Germinal center (tissue), 1 donor: Measurements from ENCODE around the gene RPS28.
"Not testable (repeated sequence)": the region's sequence is repeated elsewhere in the genome, so short reads cannot be mapped to it uniquely, and the experiment has no call there.

Experiments used
- DNase-seq: peaks from one replicate; pipeline ENCODE4 v3.0.0; 2012; ENCODE audit warnings: mixed read lengths, low spot score

RPS28 gene

GRCh38 chr19:8321067-8321985 is at the start of gene RPS28, which contains the start of gene NDUFA7:
Gene RPS28 (plus strand): TSS chr19:8321496. CDS start chr19:8321531, 35 bp downstream.
Gene NDUFA7 (minus strand): TSS chr19:8321375. CDS start chr19:8321358, 17 bp downstream.
- DNase-seq = peak; percentile 95

- DNase-seq = not testable (repeated sequence)
These were observed 44.8 kb upstream of the RPS28 start for GRCh38 chr19:8276508-8276907.

GRCh38 chr19:8291337-8291736 is 30.0 kb upstream of the RPS28 start:
- DNase-seq = not testable (repeated sequence)

DNA sequence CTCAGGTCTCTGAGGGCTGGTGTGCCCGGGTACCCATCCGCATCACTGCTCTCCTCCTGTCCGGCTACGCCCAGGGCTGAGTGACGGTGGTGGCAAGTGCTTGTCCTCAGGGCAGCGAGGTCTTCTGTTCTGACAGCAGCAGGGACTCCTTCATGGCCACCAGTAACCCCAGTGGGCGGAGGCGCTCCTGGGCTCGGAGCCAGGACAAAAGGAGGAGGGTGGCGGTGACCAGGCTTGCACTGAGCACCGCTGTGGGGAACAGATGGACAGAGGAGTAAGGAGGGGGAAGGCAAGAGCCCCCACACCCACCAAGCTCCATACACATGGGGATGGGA is 19.0 kb upstream of the RPS28 start:
- DNase-seq = no peak

GRCh38 chr19:8302734-8303133 is 18.6 kb upstream of the RPS28 start:
- DNase-seq = no peak

DNA sequence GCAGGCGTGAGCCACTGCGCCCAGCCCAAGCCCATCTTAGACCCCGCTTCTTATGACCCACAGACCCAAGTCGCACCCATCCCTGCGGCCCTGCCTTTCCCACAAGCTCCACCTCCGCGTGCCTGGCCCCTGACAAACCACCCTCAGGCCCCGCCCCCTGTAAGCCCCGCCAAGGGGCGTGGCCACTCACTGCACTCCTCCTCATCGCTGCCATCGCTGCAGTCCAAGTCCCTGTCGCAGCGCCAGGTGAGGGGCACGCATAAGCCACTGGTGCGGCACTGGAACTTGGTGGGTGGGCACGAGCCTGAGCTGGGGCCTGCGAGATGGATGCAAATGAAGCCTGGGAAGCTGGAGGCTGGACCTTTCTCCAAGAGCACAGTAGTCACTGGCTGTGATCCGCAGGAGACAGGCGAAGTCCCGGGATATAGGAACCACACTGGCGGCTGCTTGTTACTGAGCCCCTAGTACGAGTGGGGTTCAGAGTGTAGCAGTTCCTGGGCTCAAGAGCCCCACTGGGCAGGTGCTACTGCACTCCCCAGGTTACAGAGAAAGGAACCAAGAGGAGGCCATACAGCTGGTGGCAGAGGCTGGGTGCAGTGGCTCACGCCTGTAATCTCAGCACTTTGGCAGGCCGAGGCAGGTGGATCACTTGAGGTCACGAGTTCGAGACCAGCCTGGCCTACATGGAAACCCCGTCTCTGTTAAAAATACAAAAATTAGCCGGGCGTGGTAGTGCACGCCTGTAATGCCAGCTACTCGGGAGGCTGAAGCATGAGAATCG is 16.3 kb upstream of the RPS28 start:
- no peak for DNase-seq

DNA sequence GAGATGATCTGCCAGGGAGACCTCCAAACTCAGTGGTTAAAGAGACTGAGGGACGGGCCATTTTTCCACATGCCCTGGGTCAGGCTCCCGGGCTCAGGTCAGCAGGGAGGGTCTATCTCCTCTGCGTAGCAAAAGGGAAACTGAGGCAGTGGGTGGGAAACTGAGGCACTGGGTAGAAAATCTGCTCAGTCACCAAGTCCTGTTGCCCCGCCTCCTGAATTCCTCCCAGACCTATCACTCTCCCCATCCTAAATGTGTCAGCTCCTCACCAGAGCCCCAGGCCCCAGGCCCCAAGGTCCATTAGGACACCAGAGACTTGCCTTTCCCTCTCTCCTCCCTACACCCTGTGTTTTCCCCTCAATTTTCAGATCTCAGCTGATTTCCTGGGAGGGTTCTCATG is 15.5 kb upstream of the RPS28 start:
- DNase-seq = no peak

- DNase-seq = no peak
These were observed 14.9 kb upstream of the RPS28 start for GRCh38 chr19:8306235-8307054.

DNA sequence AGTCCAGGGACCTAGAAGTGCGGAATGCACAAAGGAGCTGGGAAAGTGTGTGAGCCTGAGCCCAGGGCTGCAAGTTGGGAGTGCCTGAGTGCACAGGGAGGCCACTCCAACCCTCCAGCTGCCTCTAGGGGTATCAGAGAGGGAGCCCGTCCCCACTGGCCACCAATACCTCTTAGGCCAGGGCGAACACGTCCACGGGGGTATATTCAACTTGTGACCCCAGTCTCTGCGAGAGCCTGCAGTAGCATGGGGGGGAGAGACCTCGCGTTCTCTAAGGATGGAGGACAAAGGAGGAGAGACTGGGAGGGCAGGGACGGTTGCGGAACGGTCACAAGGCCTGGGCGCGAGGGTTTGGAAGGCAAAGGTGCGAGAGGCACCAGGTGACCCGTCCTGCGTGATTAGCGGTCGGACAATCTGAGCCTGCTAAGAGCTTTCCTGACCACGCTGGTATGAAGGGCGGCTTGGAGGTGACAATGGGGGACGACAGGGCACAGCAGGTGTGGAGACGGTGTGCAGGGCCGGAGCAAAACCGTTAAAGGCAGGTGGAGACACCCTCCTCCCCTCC is 13.8 kb upstream of the RPS28 start:
- DNase-seq = no peak

- DNase-seq = peak; percentile 93
These were observed 13.1 kb upstream of the RPS28 start, which contains the start of gene CD320 for GRCh38 chr19:8307965-8308866. Gene CD320 (minus strand): TSS chr19:8308358. CDS start chr19:8308290, 68 bp downstream.

GRCh38 chr19:8308891-8309291 is 12.4 kb upstream of the RPS28 start:
- DNase-seq = no peak

- no peak for DNase-seq
These were observed 10.8 kb upstream of the RPS28 start for GRCh38 chr19:8310342-8311055.

GRCh38 chr19:8311461-8312260 is 9.6 kb upstream of the RPS28 start:
- DNase-seq = no peak

DNA sequence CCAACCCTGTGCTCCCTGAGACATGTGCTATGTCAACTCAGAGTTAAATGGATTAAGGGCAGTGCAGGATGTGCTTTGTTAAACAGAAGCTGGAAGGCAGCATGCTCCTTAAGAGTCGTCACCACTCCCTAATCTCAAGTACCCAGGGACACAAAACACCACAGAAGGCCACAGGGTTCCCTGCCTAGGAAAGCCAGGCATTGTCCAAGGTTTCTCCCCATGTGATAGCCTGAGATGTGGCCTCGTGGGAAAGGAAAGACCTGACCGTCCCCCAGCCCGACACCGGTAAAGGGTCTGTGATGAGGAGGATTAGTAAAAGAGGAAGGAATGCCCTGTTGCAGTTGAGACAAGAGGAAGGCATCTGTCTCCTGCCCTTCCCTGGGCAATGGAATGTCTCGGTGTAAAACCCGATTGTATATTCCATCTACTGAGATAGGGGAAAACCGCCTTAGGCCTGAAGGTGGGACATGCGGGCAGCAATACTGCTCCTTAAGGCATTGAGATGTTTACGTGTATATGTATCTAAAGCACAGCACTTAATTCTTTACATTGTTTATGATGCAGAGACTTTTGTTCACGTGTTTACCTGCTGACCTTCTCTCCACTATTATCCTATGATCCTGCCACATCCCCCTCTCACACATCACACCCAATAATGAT is 6.2 kb upstream of the RPS28 start:
- DNase-seq = not testable (repeated sequence)

GRCh38 chr19:8316351-8317125 is 4.8 kb upstream of the RPS28 start:
- DNase-seq = no peak

GRCh38 chr19:8318835-8319234 is 2.5 kb upstream of the RPS28 start:
- not testable (repeated sequence) for DNase-seq

- no peak for DNase-seq
These were observed 1.3 kb upstream of the RPS28 start for GRCh38 chr19:8319807-8320520.
